Thoracic aorta (tissue), 2 donors: ENCODE data around the gene ZNF318. TPM values are rescaled to one million over a fixed set of nuclear protein-coding genes. Genes with fewer than 3 reads are reported as not detected.
"Not testable (repeated sequence)": the region's sequence is repeated elsewhere in the genome, so short reads cannot be mapped to it uniquely, and the experiment has no call there.

Experiments used
- ATAC-seq: fragments of 150-250 bp; one replicate; pipeline ENCODE4 v1.8.0; 2017; ENCODE audit warnings: low read depth; ENCODE audit not compliant: insufficient number of reproducible peaks, low FRiP score
- DNase-seq: peaks from one replicate; pipeline ENCODE4 v3.0.0-alpha.2; 2020; ENCODE audit warnings: low spot score
- H3K27ac ChIP-seq, 2 donors: fragments of 200-600 bp; sonication (generic); 1 replicate in 1 of 2; 2 replicates in 1 of 2; pipeline ENCODE4 v1.5.1; 2016; ENCODE audit warnings: mild to moderate bottlenecking in 2 of 2, moderate library complexity in 2 of 2
- H3K27me3 ChIP-seq: fragments of 200-600 bp; sonication (generic); replicated peaks from 2 replicates; pipeline ENCODE4 v1.6.0; 2016; ENCODE audit warnings: mild to moderate bottlenecking; ENCODE audit not compliant: insufficient read depth
- H3K36me3 ChIP-seq: fragments of 200-600 bp; sonication (generic); one replicate; pipeline ENCODE4 v1.5.1; 2016
- H3K4me1 ChIP-seq, 2 donors: fragments of 200-600 bp; sonication (generic); 1 replicate in 1 of 2; 2 replicates in 1 of 2; pipeline versions ENCODE4 v1.5.1 to v1.6.0; 2016; ENCODE audit warnings: low read depth in 2 of 2, mild to moderate bottlenecking in 1 of 2; ENCODE audit not compliant: control insufficient read depth in 1 of 2
- H3K4me3 ChIP-seq: fragments of 200-600 bp; sonication (generic); 2 replicates; pipeline ENCODE4 v1.5.1; 2016; ENCODE audit warnings: mild to moderate bottlenecking
- H3K9me3 ChIP-seq: fragments of 200-600 bp; sonication (generic); 2 replicates; pipeline ENCODE4 v1.5.1; 2016
- total RNA-seq, 2 donors: library from RNA; depleted of rRNA; stranded (reverse); fragments of >200 nt; gene quantifications; one replicate each; pipeline versions ENCODE4 v1.1.0 to v1.2.3, GENCODE V29; 2016
- TF ChIP-seq, protein P1 (sequence below): fragments of 200-600 bp; sonication (generic); IDR thresholded peaks from one replicate; pipeline ENCODE4 v1.5.1; 2019; ENCODE audit warnings: antibody characterized with exemption

The ZNF318 gene, protein sequence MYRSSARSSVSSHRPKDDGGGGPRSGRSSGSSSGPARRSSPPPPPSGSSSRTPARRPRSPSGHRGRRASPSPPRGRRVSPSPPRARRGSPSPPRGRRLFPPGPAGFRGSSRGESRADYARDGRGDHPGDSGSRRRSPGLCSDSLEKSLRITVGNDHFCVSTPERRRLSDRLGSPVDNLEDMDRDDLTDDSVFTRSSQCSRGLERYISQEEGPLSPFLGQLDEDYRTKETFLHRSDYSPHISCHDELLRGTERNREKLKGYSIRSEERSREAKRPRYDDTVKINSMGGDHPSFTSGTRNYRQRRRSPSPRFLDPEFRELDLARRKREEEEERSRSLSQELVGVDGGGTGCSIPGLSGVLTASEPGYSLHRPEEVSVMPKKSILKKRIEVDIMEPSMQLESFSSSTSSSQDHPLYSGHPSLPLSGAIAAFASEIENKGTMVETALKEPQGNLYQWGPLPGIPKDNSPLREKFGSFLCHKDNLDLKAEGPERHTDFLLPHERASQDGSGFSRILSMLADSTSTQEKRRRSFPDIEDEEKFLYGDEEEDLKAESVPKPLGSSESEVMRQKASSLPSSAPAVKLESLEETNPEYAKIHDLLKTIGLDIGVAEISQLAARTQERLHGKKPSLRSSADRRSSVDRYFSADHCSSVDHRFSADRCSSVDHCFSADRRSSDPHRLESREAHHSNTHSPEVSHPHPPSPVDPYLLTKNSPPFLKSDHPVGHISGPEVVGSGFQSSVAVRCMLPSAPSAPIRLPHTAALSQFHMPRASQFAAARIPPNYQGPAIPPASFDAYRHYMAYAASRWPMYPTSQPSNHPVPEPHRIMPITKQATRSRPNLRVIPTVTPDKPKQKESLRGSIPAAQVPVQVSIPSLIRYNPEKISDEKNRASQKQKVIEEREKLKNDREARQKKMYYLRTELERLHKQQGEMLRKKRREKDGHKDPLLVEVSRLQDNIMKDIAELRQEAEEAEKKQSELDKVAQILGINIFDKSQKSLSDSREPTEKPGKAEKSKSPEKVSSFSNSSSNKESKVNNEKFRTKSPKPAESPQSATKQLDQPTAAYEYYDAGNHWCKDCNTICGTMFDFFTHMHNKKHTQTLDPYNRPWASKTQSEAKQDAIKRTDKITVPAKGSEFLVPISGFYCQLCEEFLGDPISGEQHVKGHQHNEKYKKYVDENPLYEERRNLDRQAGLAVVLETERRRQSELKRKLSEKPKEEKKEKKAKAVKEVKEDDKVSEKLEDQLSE (N-terminal part only)
- total RNA-seq, result 10 to 100 TPM; 13.0 to 24.1 TPM

- Histone ChIP-seq H3K4me1 (peaks cover 10 to 22% of the 10 kb centered on the region in 2 donors), H3K9me3 (no peaks in the 10 kb centered on the region), H3K27ac (peak within 1 kb of the TSS; percentile 79 to 83), H3K27me3 (no peaks in the 10 kb centered on the region), H3K36me3 (peaks cover under 1% of the 10 kb centered on the region), H3K4me3 (peak within 1 kb of the TSS; percentile 94)
- TF ChIP-seq, protein P1, sequence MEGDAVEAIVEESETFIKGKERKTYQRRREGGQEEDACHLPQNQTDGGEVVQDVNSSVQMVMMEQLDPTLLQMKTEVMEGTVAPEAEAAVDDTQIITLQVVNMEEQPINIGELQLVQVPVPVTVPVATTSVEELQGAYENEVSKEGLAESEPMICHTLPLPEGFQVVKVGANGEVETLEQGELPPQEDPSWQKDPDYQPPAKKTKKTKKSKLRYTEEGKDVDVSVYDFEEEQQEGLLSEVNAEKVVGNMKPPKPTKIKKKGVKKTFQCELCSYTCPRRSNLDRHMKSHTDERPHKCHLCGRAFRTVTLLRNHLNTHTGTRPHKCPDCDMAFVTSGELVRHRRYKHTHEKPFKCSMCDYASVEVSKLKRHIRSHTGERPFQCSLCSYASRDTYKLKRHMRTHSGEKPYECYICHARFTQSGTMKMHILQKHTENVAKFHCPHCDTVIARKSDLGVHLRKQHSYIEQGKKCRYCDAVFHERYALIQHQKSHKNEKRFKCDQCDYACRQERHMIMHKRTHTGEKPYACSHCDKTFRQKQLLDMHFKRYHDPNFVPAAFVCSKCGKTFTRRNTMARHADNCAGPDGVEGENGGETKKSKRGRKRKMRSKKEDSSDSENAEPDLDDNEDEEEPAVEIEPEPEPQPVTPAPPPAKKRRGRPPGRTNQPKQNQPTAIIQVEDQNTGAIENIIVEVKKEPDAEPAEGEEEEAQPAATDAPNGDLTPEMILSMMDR, result no peak
- ATAC-seq, result peak; percentile 96
- peak; percentile 84 for DNase-seq
Observed at GRCh38 chr6:43369174-43370002, at the start of gene ZNF318. Gene ZNF318 (minus strand): TSS chr6:43369647. CDS start chr6:43369365, 282 bp downstream.

DNA sequence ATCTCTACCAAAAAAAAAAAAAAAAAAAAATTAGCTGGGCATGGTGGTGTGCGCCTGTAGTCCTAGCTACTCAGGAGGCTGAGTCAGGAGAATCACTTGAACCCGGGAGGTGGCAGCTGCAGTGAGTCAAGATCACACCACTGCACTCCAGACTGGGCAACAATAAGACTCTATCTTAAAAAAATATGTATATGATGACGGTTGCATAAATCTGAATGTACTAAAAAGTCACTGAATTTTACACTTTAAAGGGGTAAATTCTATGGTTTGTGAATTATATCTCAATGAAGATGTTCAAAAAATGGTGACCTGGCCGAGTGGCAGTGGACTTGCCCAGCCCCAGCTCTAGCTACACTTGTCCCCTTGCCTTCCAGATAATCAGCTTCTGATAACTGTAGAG, 47.5 kb upstream of the ZNF318 start:
- no peaks in the 10 kb centered on the region for H3K36me3 ChIP-seq
- no peak for DNase-seq
- no peaks in the 10 kb centered on the region for H3K27me3 ChIP-seq
- no peak overlapping the region for H3K4me3 ChIP-seq
- H3K4me1 ChIP-seq, result no peaks in the 10 kb centered on the region
- no peaks in the 10 kb centered on the region for H3K9me3 ChIP-seq
- ATAC-seq, result no peak
- no peak overlapping the region for H3K27ac ChIP-seq
- TF ChIP-seq, protein P1, result no peak

DNA sequence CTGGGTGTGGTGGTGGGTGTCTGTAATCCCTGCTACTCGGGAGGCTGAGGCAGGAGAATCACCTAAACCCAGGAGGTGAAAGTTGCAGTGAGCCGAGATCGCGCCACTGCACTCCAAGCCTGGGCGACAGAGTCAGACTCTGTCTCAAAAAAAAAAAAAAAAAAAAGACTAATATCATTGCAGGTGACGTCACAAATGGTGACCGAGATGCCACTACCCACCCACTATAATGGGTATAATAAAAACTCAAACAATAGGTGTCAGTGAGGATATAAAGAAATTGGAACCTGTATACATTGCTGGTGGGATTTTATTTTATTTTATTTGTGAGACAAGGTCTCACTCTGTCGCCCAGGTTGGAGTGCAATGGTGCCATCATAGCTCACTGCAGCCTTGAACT, 45.8 kb upstream of the ZNF318 start:
- not testable (repeated sequence) for ATAC-seq, H3K9me3 ChIP-seq, H3K27ac ChIP-seq, H3K4me1 ChIP-seq, H3K36me3 ChIP-seq, H3K27me3 ChIP-seq, H3K4me3 ChIP-seq, DNase-seq

DNA sequence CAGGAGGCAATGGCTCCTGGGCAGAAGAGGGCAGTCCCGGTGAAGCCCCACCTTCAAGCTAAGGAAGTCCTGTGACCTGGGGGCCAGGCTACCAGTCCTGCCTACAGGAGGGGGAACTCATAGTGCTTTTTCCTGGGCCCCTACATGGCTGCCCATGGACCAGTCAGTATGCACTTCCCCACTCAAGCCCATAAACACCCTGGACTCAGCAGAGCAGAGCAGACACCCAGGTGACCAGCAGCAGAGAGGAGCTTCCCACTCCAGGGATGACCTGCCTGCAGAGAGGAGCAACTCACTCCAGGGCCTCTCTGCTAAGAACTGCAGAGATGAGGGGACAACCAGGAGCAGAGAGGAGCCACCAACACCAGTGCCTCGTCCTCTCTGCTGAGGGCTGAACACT, 43.6 kb upstream of the ZNF318 start:
- H3K36me3 ChIP-seq, result no peaks in the 10 kb centered on the region
- TF ChIP-seq, protein P1, result no peak
- no peak for DNase-seq
- no peaks in the 10 kb centered on the region for H3K4me1 ChIP-seq
- no peak overlapping the region for H3K27ac ChIP-seq
- H3K4me3 ChIP-seq, result no peak overlapping the region
- ATAC-seq, result no peak
- H3K27me3 ChIP-seq, result no peaks in the 10 kb centered on the region
- H3K9me3 ChIP-seq, result no peaks in the 10 kb centered on the region

- Histone ChIP-seq H3K36me3 (no peaks in the 10 kb centered on the region), H3K4me3 (no peak overlapping the region), H3K27me3 (no peaks in the 10 kb centered on the region), H3K4me1 (no peaks in the 10 kb centered on the region), H3K27ac (no peak overlapping the region), H3K9me3 (no peaks in the 10 kb centered on the region)
- ATAC-seq, result no peak
- no peak for DNase-seq
- TF ChIP-seq, protein P1, result no peak
Observed at GRCh38 chr6:43412541-43412940, 43.1 kb upstream of the ZNF318 start.

- H3K36me3 ChIP-seq, H3K27me3 ChIP-seq, H3K4me1 ChIP-seq, H3K27ac ChIP-seq, DNase-seq, H3K4me3 ChIP-seq, H3K9me3 ChIP-seq, ATAC-seq: not testable (repeated sequence)
Observed at GRCh38 chr6:43410776-43411175, 41.3 kb upstream of the ZNF318 start.
